Kidney epithelial cell (primary cell): Measurements from ENCODE around the gene SLC22A6. TPM values are rescaled to one million over a fixed set of nuclear protein-coding genes. Genes with fewer than 3 reads are reported as not detected.
"Not testable (repeated sequence)": the region's sequence is repeated elsewhere in the genome, so short reads cannot be mapped to it uniquely, and the experiment has no call there.

ENCODE experiments used
- DNase-seq: peaks from one replicate; pipeline ENCODE4 v3.0.0-alpha.2; 2010; ENCODE audit warnings: low read depth
- H3K27me3 ChIP-seq: 2 replicates; pipeline ENCODE4 v1.6.0; 2011; ENCODE audit warnings: low read length; ENCODE audit not compliant: control insufficient read depth, insufficient read depth
- H3K36me3 ChIP-seq: 2 replicates; pipeline ENCODE4 v1.5.1; 2011; ENCODE audit warnings: low read length; ENCODE audit not compliant: control insufficient read depth, insufficient read depth
- H3K4me3 ChIP-seq: 2 replicates; pipeline ENCODE4 v1.5.1; 2011; ENCODE audit warnings: low read depth, mild to moderate bottlenecking, control low read depth, low read length
- total RNA-seq: library from RNA; depleted of rRNA; stranded (reverse); fragments of >200 nt; gene quantifications from 2 replicates; pipeline ENCODE4 v1.2.3, GENCODE V29; 2015
- TF ChIP-seq, protein P1 (sequence below): IDR thresholded peaks from 2 replicates; pipeline ENCODE4 v1.5.1; 2011; ENCODE audit warnings: mild to moderate bottlenecking, moderate library complexity, low read length, control low read depth, inconsistent platforms; ENCODE audit not compliant: insufficient read depth, poor library complexity, severe bottlenecking

Gene SLC22A6
- total RNA-seq, 1 donor from 2014 or later, result not detected

GRCh38 chr11:62953811-62954210, 31.0 kb downstream of the SLC22A6 start:
- no peak overlapping the region for H3K4me3 ChIP-seq
- H3K27me3 ChIP-seq, result no peaks in the 10 kb centered on the region
- TF ChIP-seq, protein P1, sequence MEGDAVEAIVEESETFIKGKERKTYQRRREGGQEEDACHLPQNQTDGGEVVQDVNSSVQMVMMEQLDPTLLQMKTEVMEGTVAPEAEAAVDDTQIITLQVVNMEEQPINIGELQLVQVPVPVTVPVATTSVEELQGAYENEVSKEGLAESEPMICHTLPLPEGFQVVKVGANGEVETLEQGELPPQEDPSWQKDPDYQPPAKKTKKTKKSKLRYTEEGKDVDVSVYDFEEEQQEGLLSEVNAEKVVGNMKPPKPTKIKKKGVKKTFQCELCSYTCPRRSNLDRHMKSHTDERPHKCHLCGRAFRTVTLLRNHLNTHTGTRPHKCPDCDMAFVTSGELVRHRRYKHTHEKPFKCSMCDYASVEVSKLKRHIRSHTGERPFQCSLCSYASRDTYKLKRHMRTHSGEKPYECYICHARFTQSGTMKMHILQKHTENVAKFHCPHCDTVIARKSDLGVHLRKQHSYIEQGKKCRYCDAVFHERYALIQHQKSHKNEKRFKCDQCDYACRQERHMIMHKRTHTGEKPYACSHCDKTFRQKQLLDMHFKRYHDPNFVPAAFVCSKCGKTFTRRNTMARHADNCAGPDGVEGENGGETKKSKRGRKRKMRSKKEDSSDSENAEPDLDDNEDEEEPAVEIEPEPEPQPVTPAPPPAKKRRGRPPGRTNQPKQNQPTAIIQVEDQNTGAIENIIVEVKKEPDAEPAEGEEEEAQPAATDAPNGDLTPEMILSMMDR, result no peak
- no peaks in the 10 kb centered on the region for H3K36me3 ChIP-seq
- DNase-seq, result no peak

DNA sequence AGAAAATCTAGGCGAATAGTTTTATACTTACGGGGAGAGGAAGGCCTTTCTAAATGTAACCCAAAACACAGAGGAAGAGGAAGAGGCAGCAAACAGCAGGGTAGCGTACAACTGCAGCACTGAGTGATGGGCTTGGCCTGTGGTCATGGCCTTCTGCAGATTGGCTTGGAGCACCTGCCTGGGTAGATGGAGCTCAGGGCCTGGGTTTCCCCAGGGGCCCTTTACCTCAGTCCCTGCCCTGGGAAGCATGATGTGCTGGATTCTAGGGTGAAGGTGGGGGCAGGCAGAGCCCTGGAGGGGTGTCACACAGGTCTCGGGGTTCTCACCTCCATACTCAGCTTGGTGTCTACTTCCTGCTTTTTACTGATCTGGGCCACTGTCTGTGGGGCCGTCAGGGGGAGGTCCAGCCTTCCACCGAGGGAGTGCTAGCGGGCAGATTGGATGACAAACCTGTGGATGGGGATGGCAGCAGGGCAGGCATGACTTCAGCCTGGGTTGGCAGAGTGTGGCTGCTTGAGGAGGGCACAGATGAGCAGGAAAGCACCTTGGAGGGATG, 35.9 kb downstream of the SLC22A6 start:
- no peaks in the 10 kb centered on the region for H3K27me3 ChIP-seq
- no peaks in the 10 kb centered on the region for H3K36me3 ChIP-seq
- H3K4me3 ChIP-seq, result no peak overlapping the region
- TF ChIP-seq, protein P1, result no peak
- DNase-seq, result no peak

GRCh38 chr11:62945538-62945937, 39.2 kb downstream of the SLC22A6 start:
- not testable (repeated sequence) for H3K36me3 ChIP-seq, DNase-seq, H3K27me3 ChIP-seq, H3K4me3 ChIP-seq

DNA sequence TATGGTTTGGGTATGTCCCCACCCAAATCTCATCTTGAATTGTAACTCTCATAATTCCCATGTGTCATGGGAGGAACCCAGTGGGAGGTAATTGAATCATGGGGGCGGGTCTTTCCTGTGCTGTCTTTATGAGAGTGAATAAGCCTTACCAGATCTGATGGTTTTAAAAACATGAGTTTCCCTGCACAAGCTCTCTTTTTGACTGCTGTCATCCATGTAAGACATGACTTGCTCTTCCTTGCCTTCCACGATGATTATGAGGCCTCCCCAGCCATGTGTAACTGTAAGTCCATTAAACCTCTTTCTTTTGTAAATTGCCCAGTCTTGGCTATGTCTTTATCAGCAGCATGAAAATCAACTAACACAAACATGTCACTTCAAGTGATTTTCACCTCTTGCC, 47.2 kb downstream of the SLC22A6 start:
- H3K27me3 ChIP-seq, H3K4me3 ChIP-seq, H3K36me3 ChIP-seq, DNase-seq: not testable (repeated sequence)

- Histone ChIP-seq H3K36me3 (no peaks in the 10 kb centered on the region), H3K27me3 (no peaks in the 10 kb centered on the region), H3K4me3 (no peak overlapping the region)
- no peak for DNase-seq
- TF ChIP-seq, protein P1, result no peak
Measured at GRCh38 chr11:62934496-62934785, 50.3 kb downstream of the SLC22A6 start.

GRCh38 chr11:62933750-62934495, 50.8 kb downstream of the SLC22A6 start:
- H3K4me3 ChIP-seq, result no peak overlapping the region
- no peaks in the 10 kb centered on the region for H3K36me3 ChIP-seq
- no peak for DNase-seq
- TF ChIP-seq, protein P1, result no peak
- H3K27me3 ChIP-seq, result peaks cover 3% of the 10 kb centered on the region

- Histone ChIP-seq H3K27me3 (peaks cover 9% of the 10 kb centered on the region), H3K36me3 (no peaks in the 10 kb centered on the region), H3K4me3 (no peak overlapping the region)
- TF ChIP-seq, protein P1, result no peak
- DNase-seq, result no peak
Measured at GRCh38 chr11:62933285-62933684, 51.5 kb downstream of the SLC22A6 start.
